Measurements from ENCODE around the gene MOSPD3. TPM values are rescaled to one million over a fixed set of nuclear protein-coding genes. Genes with fewer than 3 reads are reported as not detected.
"Not testable (repeated sequence)": the region's sequence is repeated elsewhere in the genome, so short reads cannot be mapped to it uniquely, and the experiment has no call there.

MOSPD3 gene
- total RNA-seq, 2 experiments from 2014 or later = 27.4 TPM

DNA sequence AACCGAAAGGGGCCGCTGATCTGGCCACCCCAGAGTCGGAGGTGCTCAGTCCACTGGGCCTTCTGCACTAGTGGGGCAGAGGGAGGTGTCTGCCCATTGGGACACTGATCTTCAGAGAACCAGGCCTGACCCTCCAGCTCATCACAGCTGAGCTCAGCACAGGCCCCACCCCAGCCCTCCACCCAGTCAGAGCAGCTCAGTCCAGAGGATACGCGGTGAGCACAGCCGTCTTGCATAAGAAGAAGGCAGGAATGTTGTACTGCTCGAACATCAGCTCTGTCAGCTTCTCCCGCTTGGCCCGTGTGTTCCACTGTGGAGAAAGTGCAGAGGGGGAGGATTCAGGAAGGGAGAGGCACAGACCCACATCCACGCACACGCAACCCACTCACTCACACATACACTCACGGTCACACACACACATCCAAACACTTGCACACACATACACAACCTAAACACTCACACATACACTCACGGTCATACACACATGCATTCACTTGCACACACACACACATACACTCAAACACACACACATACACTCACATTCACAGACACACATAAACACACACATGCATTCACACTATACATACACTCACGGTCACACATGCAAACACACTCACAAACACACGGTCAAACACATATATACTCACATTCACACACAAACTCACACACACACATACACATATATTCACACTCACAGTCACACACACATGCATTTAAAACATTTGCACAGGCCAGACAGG, 37.7 kb downstream of the MOSPD3 start:
- Mint-ChIP-seq H3K27me3 (peaks cover 19% of the 10 kb centered on the region), H3K4me3 (no peak overlapping the region), H3K9me3 (no peaks in the 10 kb centered on the region), H3K4me1 (peaks cover 2% of the 10 kb centered on the region), H3K27ac (no peak overlapping the region), H3K36me3 (no peaks in the 10 kb centered on the region)
- DNase-seq (no peak), ATAC-seq (ENCODE audit: low read depth) (no peak)
- POLR2A ChIA-PET = interaction anchor here (0.6 kb wide), 1 partner anchor 24 kb away, joined by 3 read pairs; no protein-coding TSS in a partner anchor

DNA sequence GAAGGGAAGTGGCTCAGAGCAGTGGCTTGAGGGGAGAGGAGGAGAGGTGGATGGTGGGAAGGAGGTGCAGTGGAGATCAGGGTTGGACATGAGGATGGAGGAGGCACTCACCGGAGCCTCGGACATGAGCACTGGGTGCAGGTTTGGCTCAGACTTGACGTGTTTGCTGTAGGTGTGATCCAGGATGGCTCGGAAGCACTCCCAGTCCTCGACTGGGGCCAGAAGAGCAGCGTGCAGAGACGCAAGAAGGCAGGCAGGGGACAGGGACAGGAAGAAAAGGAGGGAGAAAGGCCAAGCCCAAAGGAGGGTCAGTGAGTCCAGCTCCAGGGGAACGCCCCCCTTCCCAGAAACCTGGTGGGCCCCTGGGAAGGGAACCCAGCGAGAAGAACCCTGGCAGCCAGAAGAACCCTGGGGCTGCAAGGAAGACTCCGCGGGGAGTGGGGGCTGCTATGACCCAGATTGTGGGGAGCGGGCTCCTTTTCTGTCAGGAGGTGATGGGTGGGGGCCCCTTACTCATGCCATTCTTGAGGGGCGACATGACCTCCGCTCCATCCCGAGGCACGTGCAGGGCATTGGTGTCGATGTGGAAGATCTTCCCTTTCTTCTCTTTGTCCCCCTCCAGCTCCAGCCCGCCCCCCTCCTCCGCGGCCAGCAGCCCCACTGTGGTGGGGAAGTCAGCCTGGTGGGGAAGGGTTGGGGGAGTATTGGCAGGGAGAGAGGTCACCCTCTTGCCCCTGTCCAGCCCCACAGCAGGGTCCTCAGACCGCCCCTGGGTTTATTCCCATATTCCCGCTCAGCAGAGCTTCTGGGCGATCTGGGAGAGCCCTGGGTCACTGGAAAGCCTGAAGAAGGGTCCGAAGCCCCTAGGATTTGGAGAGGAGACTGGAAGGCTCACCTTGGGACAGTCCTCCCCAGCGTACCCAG, 42.8 kb downstream of the MOSPD3 start:
- ATAC-seq (ENCODE audit: low read depth) = no peak
- H3K36me3 Mint-ChIP-seq = no peaks in the 10 kb centered on the region
- POLR2A ChIA-PET = no interaction called here
- DNase-seq = no peak
- H3K27me3 Mint-ChIP-seq = peaks cover 55% of the 10 kb centered on the region
- H3K4me3 Mint-ChIP-seq = no peak overlapping the region
- peaks cover 4% of the 10 kb centered on the region for H3K4me1 Mint-ChIP-seq
- H3K27ac Mint-ChIP-seq = no peak overlapping the region
- H3K9me3 Mint-ChIP-seq = no peaks in the 10 kb centered on the region

DNA sequence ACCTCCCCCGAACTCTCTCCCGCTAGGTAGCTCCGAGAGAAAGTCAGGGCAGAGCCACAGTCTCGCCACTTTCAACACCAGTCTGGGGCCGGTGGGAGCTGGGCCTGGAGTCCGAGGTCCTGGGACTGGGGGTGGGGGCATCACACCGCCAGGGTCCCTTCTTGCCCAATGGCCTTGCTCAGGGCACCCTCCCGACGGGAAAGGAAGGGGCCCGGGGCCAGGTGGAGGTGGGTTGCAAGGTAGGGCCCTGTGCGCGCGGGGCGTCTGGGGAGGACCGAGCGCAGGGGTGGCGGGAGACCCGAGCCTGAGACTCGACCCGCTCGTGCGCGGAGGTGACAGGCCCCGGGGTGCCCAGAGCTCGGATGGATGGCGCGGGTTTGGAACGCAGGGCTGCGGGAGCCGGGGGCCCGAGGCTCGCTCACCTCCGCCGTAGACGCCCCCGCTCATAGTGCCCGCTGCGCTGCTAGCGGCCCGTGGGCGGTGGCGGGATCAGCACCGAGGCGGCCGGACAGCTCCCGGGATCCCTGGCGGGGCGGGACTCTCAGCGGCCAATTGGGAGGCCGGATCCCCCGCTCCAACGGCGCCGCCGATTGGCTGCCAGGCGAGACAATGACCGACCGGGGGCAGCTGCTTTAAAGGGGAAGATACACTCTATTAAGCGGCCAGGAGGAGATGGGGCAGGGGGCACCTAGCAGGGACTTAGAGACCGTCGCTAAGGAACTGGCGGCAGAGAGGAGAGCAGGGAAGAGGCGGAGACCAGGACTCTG, 43.8 kb downstream of the MOSPD3 start, which contains the start of gene ACTL6B:
Gene ACTL6B (minus strand): TSS at position 541 of the 767 bp plus-strand sequence. CDS start 94 bp downstream, at position 447.
- DNase-seq (peak; percentile 80), ATAC-seq (ENCODE audit: low read depth) (peak; percentile 83)
- Mint-ChIP-seq H3K36me3 (no peaks in the 10 kb centered on the region), H3K4me3 (no peak within 1 kb of the TSS), H3K4me1 (peaks cover 4% of the 10 kb centered on the region), H3K9me3 (no peaks in the 10 kb centered on the region), H3K27me3 (peaks cover 52% of the 10 kb centered on the region), H3K27ac (no peak within 1 kb of the TSS)
- POLR2A ChIA-PET = interaction anchor here (1.1 kb wide), 1 partner anchor 22 kb away, joined by 4 read pairs; no protein-coding TSS in a partner anchor

DNA sequence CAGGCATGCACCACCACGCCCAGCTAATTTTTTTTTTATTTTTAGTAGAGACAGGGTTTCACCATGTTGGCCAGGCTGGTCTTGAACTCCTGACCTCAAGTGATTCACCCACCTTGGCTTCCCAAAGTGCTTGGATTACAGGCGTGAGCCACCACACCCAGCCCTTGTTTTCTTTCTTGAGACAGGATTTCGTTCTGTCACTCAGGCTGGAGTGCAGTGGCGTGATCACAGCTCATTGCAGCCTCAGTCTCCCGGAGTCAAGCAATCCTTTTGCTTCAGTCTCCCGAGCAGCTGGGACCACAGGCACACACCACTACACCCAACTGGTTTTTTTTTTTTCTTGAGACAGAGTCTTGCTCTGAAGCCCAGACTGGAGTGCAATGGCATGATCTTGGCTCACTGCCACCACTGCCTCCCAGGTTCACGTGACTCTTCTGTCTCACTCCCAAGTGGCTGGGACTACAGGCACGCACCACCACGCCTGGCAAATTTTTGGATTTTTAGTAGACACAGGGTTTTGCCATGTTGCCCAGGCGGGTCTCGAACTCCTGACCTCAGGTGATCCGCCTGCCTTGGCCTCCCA, 49.9 kb downstream of the MOSPD3 start:
- H3K27ac Mint-ChIP-seq; DNase-seq; ATAC-seq (ENCODE audit: low read depth); H3K9me3 Mint-ChIP-seq; POLR2A ChIA-PET; H3K4me3 Mint-ChIP-seq; H3K36me3 Mint-ChIP-seq; H3K4me1 Mint-ChIP-seq: not testable (repeated sequence)
- peaks cover 23% of the 10 kb centered on the region for H3K27me3 Mint-ChIP-seq

Other genes with a start within 250 kb of the MOSPD3 start
- 1 to 10 TPM; 4.1 to 5.1 TPM for gene PILRA, start 239.1 kb upstream of the MOSPD3 start, total RNA-seq
- 1 to 10 TPM; 6.2 to 6.5 TPM for gene ZCWPW1, start 183.8 kb upstream of the MOSPD3 start, total RNA-seq
- gene MEPCE, start 182.7 kb upstream of the MOSPD3 start, total RNA-seq = 10 to 100 TPM; 48.5 to 49.0 TPM
- 10 to 100 TPM; 84.4 to 93.6 TPM for gene PPP1R35, start 176.0 kb upstream of the MOSPD3 start, total RNA-seq
- 1 to 10 TPM; 3.5 to 5.9 TPM for gene SPACDR, start 148.3 kb upstream of the MOSPD3 start, total RNA-seq
- gene TSC22D4, start 133.3 kb upstream of the MOSPD3 start, total RNA-seq = 100 to 1,000 TPM; 157 to 159 TPM
- gene NYAP1, start 128.6 kb upstream of the MOSPD3 start, total RNA-seq = under 1 TPM; 0.42 to 0.54 TPM
- gene AGFG2, start 73.3 kb upstream of the MOSPD3 start, total RNA-seq = 10 to 100 TPM; 51.6 to 54.7 TPM
- gene SAP25, start 38.6 kb upstream of the MOSPD3 start, total RNA-seq = 10 to 100 TPM; 54.3 to 57.6 TPM
- 100 to 1,000 TPM; 239 to 258 TPM for gene LRCH4, start 26.4 kb upstream of the MOSPD3 start, total RNA-seq
- gene FBXO24, start 26.2 kb upstream of the MOSPD3 start, total RNA-seq = 1 to 10 TPM; 1.1 to 1.2 TPM
- 10 to 100 TPM; 14.4 to 16.4 TPM for gene PCOLCE, start 10.2 kb upstream of the MOSPD3 start, total RNA-seq
- 10 to 100 TPM in 1 of 2 experiments, 1 to 10 TPM in 1; 9.1 to 11.0 TPM for gene TFR2, start 29.0 kb downstream of the MOSPD3 start, total RNA-seq
- gene ACTL6B, start 43.9 kb downstream of the MOSPD3 start, total RNA-seq = not detected
- gene GNB2, start 61.2 kb downstream of the MOSPD3 start, total RNA-seq = 100 to 1,000 TPM; 203 to 216 TPM
- 10 to 100 TPM; 71.5 to 75.2 TPM for gene GIGYF1, start 81.7 kb downstream of the MOSPD3 start, total RNA-seq
- gene POP7, start 93.6 kb downstream of the MOSPD3 start, total RNA-seq = 10 to 100 TPM; 29.6 to 32.8 TPM
- gene EPO, start 107.9 kb downstream of the MOSPD3 start, total RNA-seq = under 1 TPM in 1 of 2 experiments, not detected in 1; 0.22 TPM
- not detected for gene ZAN, start 121.1 kb downstream of the MOSPD3 start, total RNA-seq
- 1 to 10 TPM; 3.1 to 3.3 TPM for gene EPHB4, start 215.0 kb downstream of the MOSPD3 start, total RNA-seq
- 10 to 100 TPM; 39.0 to 41.2 TPM for gene SLC12A9, start 240.2 kb downstream of the MOSPD3 start, total RNA-seq